K562 (cell line): ENCODE results near the gene ANKFN1. TPM values are rescaled to one million over a fixed set of nuclear protein-coding genes. Genes with fewer than 3 reads are reported as not detected.

Source experiments
- ATAC-seq: fragments of 200-7000 bp; cut with Tn5 transposase; 3 replicates; pipeline ENCODE4 v1.9.1; 2020; ENCODE audit warnings: moderate library complexity
- BruUV-seq: library from RNA; stranded (reverse); fragments of 400-500 nt; replicated peaks from 2 replicates; lab custom pipeline; 2021; lab: Mats Ljungman, UMichigan
- CTCF ChIA-PET: fragments of 300-600 bp; formaldehyde crosslinking; extraction: SDS; loops from one replicate; lab custom pipeline; 2021; ENCODE audit warnings: low intra/inter-chr PET ratio; lab: Yijun Ruan, JAX
- POLR2A ChIA-PET: fragments of 300-600, 350-650 bp; sonication (Branson Sonifier 250); formaldehyde crosslinking; extraction: SDS; loops from one replicate; lab custom pipeline; 2021; ENCODE audit warnings: antibody characterized with exemption, inconsistent platforms; lab: Yijun Ruan, JAX
- DNase-seq, 4 experiments: peaks; one replicate each; pipeline versions ENCODE4 v3.0.0 to v3.0.0-alpha.2; 2011 to 2018; ENCODE audit warnings: low spot score in 3 of 4, mixed read lengths in 3 of 4; ENCODE audit errors: extremely low read depth in 1 of 4
- FAIRE-seq: peaks from 2 replicates; lab custom pipeline; 2011; peaks lifted over from hg19 to GRCh38; lab: Jason Lieb, UNC
- H2AFZ ChIP-seq: 2 replicates; pipeline ENCODE4 v1.6.0; 2011; ENCODE audit warnings: low read depth, low read length, control low read depth, inconsistent platforms
- H3K27ac ChIP-seq: fragments of 200-600 bp; 3 replicates; pipeline ENCODE4 v1.8.0; 2011; ENCODE audit warnings: low read depth, mild to moderate bottlenecking, control low read depth, inconsistent platforms, low read length, moderate library complexity, mixed read lengths; ENCODE audit errors: extremely low read depth
- H3K27me3 ChIP-seq, 2 experiments: fragments of 300-600 bp in 1 of 2; 2 replicates in 1 of 2; 3 replicates in 1 of 2; pipeline versions ENCODE4 v1.6.0 to v1.8.0; 2011; ENCODE audit warnings: inconsistent platforms in 2 of 2, low read length in 2 of 2, mild to moderate bottlenecking in 1 of 2, mixed read lengths in 1 of 2, moderate library complexity in 1 of 2; ENCODE audit not compliant: control insufficient read depth in 2 of 2, insufficient read depth in 2 of 2
- H3K36me3 ChIP-seq: fragments of 300-600 bp; 3 replicates; pipeline ENCODE4 v1.8.0; 2011; ENCODE audit warnings: mild to moderate bottlenecking, low read length, inconsistent platforms; ENCODE audit not compliant: control insufficient read depth, insufficient read depth
- H3K4me1 ChIP-seq, 2 experiments: fragments of 200-600 bp in 1 of 2; replicated peaks in 1 of 2; 2 replicates in 1 of 2; 3 replicates in 1 of 2; pipeline versions ENCODE4 v1.5.1 to v1.8.0; 2011; ENCODE audit warnings: inconsistent platforms in 2 of 2, low read length in 2 of 2, mild to moderate bottlenecking in 1 of 2, mixed read lengths in 1 of 2, moderate library complexity in 1 of 2; ENCODE audit not compliant: control insufficient read depth in 2 of 2, insufficient read depth in 2 of 2
- H3K4me2 ChIP-seq: 2 replicates; pipeline ENCODE4 v1.6.1; 2011; ENCODE audit warnings: low read length, control low read depth, inconsistent platforms, mixed read lengths; ENCODE audit not compliant: insufficient read depth
- H3K4me3 ChIP-seq: fragments of 200-600 bp; sonication (generic), shearing (Covaris generic); 2 replicates; pipeline ENCODE4 v1.5.1; 2016; ENCODE audit warnings: control low read depth, inconsistent platforms
- H3K79me2 ChIP-seq: fragments of 200-600 bp; 3 replicates; pipeline ENCODE4 v1.8.0; 2011; ENCODE audit warnings: low read length, inconsistent platforms; ENCODE audit not compliant: control insufficient read depth, insufficient read depth
- H3K9ac ChIP-seq, 2 experiments: 2 replicates each; pipeline versions ENCODE4 v1.6.0 to v1.6.1; 2011; ENCODE audit warnings: low read depth in 2 of 2, low read length in 2 of 2, control low read depth in 1 of 2, inconsistent platforms in 1 of 2, mild to moderate bottlenecking in 1 of 2, mixed read lengths in 1 of 2; ENCODE audit not compliant: insufficient read depth in 1 of 2
- H3K9me1 ChIP-seq: one replicate; pipeline ENCODE4 v1.6.0; 2011; ENCODE audit warnings: inconsistent platforms, mild to moderate bottlenecking, low read length, moderate library complexity; ENCODE audit not compliant: control insufficient read depth, insufficient read depth
- H3K9me3 ChIP-seq: replicated peaks from 2 replicates; pipeline ENCODE4 v1.5.1; 2011; ENCODE audit warnings: low read depth, low read length, inconsistent platforms; ENCODE audit not compliant: control insufficient read depth, insufficient read depth
- H4K20me1 ChIP-seq: replicated peaks from 2 replicates; pipeline ENCODE4 v1.6.1; 2011; ENCODE audit warnings: low read length, inconsistent platforms, mixed read lengths; ENCODE audit not compliant: control insufficient read depth, insufficient read depth
- ELK1 ChIP-seq: sonication (generic); formaldehyde crosslinking; IDR thresholded peaks from 2 replicates; pipeline ENCODE4 v1.8.1; 2022; ENCODE audit warnings: missing genetic modification reagents
- KDM4B ChIP-seq, 2 experiments: fragments of 450-650 bp in 1 of 2; sonication (generic) in 1 of 2; IDR thresholded peaks; 2 replicates each; pipeline ENCODE4 v1.6.1; 2016 to 2017; ENCODE audit warnings: borderline replicate concordance in 2 of 2, antibody characterized with exemption in 1 of 2, low read depth in 1 of 2, mild to moderate bottlenecking in 1 of 2
- POLR2AphosphoS5 ChIP-seq: IDR thresholded peaks from 2 replicates; pipeline ENCODE4 v1.6.1; 2011; ENCODE audit warnings: mild to moderate bottlenecking, low read depth, low read length, moderate library complexity; ENCODE audit not compliant: control insufficient read depth, insufficient read depth
- POLR3A ChIP-seq: IDR thresholded peaks from 2 replicates; pipeline ENCODE4 v1.6.1; 2011; ENCODE audit warnings: borderline replicate concordance, mild to moderate bottlenecking, moderate library complexity; ENCODE audit not compliant: insufficient read length, insufficient read depth; ENCODE audit errors: extremely low read depth
- RFX7 ChIP-seq: fragments of 250-450 bp; sonication (Bioruptor Pico); IDR thresholded peaks from 2 replicates; pipeline ENCODE4 v1.5.1; 2021; ENCODE audit warnings: mild to moderate bottlenecking
- SMARCB1 ChIP-seq: IDR thresholded peaks from 2 replicates; pipeline ENCODE4 v1.6.1; 2011; ENCODE audit warnings: improper control_type of control experiment, low read depth; ENCODE audit not compliant: insufficient read length
- SMC3 ChIP-seq: conservative IDR thresholded peaks from 2 replicates; pipeline ENCODE4 v1.6.1; 2011; ENCODE audit warnings: low read depth, low read length, improper control_type of control experiment; ENCODE audit not compliant: insufficient read depth
- TOE1 ChIP-seq, 2 experiments: fragments of 450-650 bp in 1 of 2; sonication (generic) in 1 of 2; formaldehyde crosslinking in 1 of 2; IDR thresholded peaks; 2 replicates each; pipeline versions ENCODE4 v1.7.1 to v1.8.0; 2016 to 2022; ENCODE audit warnings: borderline replicate concordance in 2 of 2, mild to moderate bottlenecking in 2 of 2, antibody characterized with exemption in 1 of 2, inconsistent platforms in 1 of 2, low read depth in 1 of 2, missing genetic modification reagents in 1 of 2, moderate library complexity in 1 of 2
- ZFP36 ChIP-seq: fragments of 150-350 bp; IDR thresholded peaks from 2 replicates; pipeline ENCODE4 v1.6.1; 2018; ENCODE audit warnings: low read length, low read depth; ENCODE audit not compliant: partially characterized antibody
- ZNF277 ChIP-seq: fragments of 250-450 bp; sonication (Bioruptor Pico); IDR thresholded peaks from 2 replicates; pipeline ENCODE4 v1.8.0; 2022; ENCODE audit warnings: inconsistent platforms, mild to moderate bottlenecking, moderate library complexity, borderline replicate concordance
- ZNF518B ChIP-seq: fragments of 250-450 bp; sonication (Bioruptor Pico); IDR thresholded peaks from 2 replicates; pipeline ENCODE4 v1.5.0; 2021; ENCODE audit warnings: mild to moderate bottlenecking, moderate library complexity
- ZNF695 ChIP-seq: fragments of 450-650 bp; formaldehyde crosslinking; IDR thresholded peaks from 2 replicates; pipeline ENCODE4 v1.4.0; 2020; ENCODE audit warnings: mild to moderate bottlenecking, moderate library complexity
- WGBS: fragments of 100-300 bp; shearing (Covaris generic); methylation state at CpG from one replicate; pipeline ENCODE4 v1.1.6; 2016; ENCODE audit warnings: low coverage, mixed read lengths; ENCODE audit not compliant: insufficient coverage; ENCODE audit errors: missing lambda C conversion rate; 5-methylcytosine and 5-hydroxymethylcytosine counted together
- in situ Hi-C: fragments of 300-500 bp; cut with MboI; formaldehyde crosslinking; loops from 4 replicates; pipeline ENCODE4 v1.15.0; 2018; ENCODE audit warnings: inconsistent platforms, mixed read lengths
- intact Hi-C: fragments of 100-400 bp; cut with micrococcal nuclease; formaldehyde crosslinking; loops from 2 replicates; pipeline ENCODE4 v1.14.2; 2022
- polyA plus RNA-seq, 8 experiments: library from polyadenylated mRNA; depleted of rRNA in 4 of 8; stranded (reverse) in 5 of 8; unstranded in 3 of 8; fragments of >200 nt; fragmentation: Nextera tagmentation in 2 of 8; fragmentation: Illumina TruSeq in 1 of 8; extraction: Ambion mirVana in 2 of 8; extraction: Trizol in 1 of 8; gene quantifications; 2 replicates each; pipeline versions ENCODE4 v1.2.1 to v1.2.3, GENCODE V29; 2011 to 2014; ENCODE audit warnings: inconsistent platforms in 1 of 8, missing spikeins in 1 of 8
- total RNA-seq, 7 experiments: library from RNA; depleted of rRNA in 6 of 7; stranded (reverse); fragments of >200 nt in 6 of 7; fragmentation: Illumina TruSeq in 2 of 7; extraction: Trizol in 2 of 7; gene quantifications; 2 replicates each; pipeline versions ENCODE4 v1.2.1 to v1.2.3, GENCODE V29; 2011 to 2021; ENCODE audit warnings: low replicate concordance in 1 of 7
- TF ChIP-seq, protein P1 (sequence below): fragments of 250-450 bp; sonication (Bioruptor Pico); IDR thresholded peaks from 2 replicates; pipeline ENCODE4 v1.5.0; 2020; ENCODE audit warnings: mild to moderate bottlenecking, borderline replicate concordance

The ANKFN1 gene
- total and polyA plus RNA-seq, 9 of the 15 experiments (the other 6 are each of a cell fraction or from before 2014, with no cell fraction given): 0.04 to 0.39 (median 0.15) TPM; not detected in 1

DNA sequence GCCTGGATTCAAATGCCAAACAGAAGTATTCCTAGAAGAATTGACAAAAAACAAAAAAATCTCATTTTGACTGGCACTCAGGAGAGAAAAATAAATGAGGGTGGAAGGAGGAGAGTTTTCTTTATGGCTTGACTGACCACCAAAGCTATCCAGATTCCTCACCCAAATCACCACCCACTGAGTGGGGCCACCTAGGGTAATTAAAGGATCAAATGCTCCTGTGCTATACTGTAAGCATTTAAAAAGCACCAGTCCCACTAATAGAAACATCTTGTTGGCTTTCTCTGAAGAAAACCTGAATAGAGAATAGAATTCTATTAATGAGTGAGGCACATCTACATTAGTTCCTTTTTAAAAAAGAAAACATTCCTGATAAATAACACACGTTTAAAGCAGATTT lies 163.3 kb downstream of the ANKFN1 start:
- Histone ChIP-seq H4K20me1 (no peaks in the 10 kb centered on the region), H3K27me3 (no peaks in the 10 kb centered on the region), H3K79me2 (no peaks in the 10 kb centered on the region), H3K4me2 (no peak overlapping the region), H3K36me3 (no peaks in the 10 kb centered on the region), H3K9me1 (no peaks in the 10 kb centered on the region), H3K27ac (no peak overlapping the region), H3K4me1 (no peaks in the 10 kb centered on the region), H3K9ac (no peak overlapping the region), H3K9me3 (no peaks in the 10 kb centered on the region), H2AFZ (no peak overlapping the region), H3K4me3 (no peak overlapping the region)
- no TSS peak for BruUV-seq
- intact Hi-C loops: no loop called here
- CTCF ChIA-PET: no interaction called here
- WGBS: 0% methylated on average over 1 of the region's 1 CpG
- POLR2A ChIA-PET: no interaction called here
- in situ Hi-C loops: loop anchor here (25.0 kb wide), 1 partner anchor 779 kb away; no protein-coding TSS in a partner anchor
- DNase-seq (no peak), FAIRE-seq (no peak), ATAC-seq (no peak)
- TF ChIP-seq TOE1 (IDR thresholded peaks at IDR 0.05; ENCODE audit: borderline replicate concordance) (no peak), TOE1 (CRISPR knock-in tag; IDR thresholded peaks at IDR 0.05; ENCODE audit: borderline replicate concordance, low read depth) (no peak), POLR2AphosphoS5 (no peak), ZFP36 (no peak), RFX7 (CRISPR knock-in tag) (no peak), POLR3A (no peak), SMC3 (no peak), ZNF277 (CRISPR knock-in tag) (no peak), ELK1 (no peak), ZNF695 (CRISPR knock-in tag) (no peak), SMARCB1 (no peak), ZNF518B (CRISPR knock-in tag) (no peak), KDM4B (IDR thresholded peaks at IDR 0.05; ENCODE audit: borderline replicate concordance in 2 of 2, low read depth in 1 of 2) (no peak)
- TF ChIP-seq, protein P1, sequence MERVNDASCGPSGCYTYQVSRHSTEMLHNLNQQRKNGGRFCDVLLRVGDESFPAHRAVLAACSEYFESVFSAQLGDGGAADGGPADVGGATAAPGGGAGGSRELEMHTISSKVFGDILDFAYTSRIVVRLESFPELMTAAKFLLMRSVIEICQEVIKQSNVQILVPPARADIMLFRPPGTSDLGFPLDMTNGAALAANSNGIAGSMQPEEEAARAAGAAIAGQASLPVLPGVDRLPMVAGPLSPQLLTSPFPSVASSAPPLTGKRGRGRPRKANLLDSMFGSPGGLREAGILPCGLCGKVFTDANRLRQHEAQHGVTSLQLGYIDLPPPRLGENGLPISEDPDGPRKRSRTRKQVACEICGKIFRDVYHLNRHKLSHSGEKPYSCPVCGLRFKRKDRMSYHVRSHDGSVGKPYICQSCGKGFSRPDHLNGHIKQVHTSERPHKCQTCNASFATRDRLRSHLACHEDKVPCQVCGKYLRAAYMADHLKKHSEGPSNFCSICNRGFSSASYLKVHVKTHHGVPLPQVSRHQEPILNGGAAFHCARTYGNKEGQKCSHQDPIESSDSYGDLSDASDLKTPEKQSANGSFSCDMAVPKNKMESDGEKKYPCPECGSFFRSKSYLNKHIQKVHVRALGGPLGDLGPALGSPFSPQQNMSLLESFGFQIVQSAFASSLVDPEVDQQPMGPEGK (CRISPR knock-in tag): no peak
